Mesenchymal stem cell (in vitro differentiated cells and primary cell): ENCODE measurements around the gene FDPS.
A peak's percentile ranks its signal among the peaks of the same experiment; 100 is the strongest.

Experiments
- DNase-seq: peaks from one replicate; pipeline ENCODE4 v3.0.0-alpha.2; 2013
- H2AFZ ChIP-seq: one replicate; pipeline ENCODE4 v1.6.1; 2013; ENCODE audit warnings: low read depth, mild to moderate bottlenecking, control low read depth, inconsistent platforms, low read length, moderate library complexity
- H2AK5ac ChIP-seq: 2 replicates; pipeline ENCODE4 v1.6.1; 2013; ENCODE audit warnings: low read length, moderate library complexity, mild to moderate bottlenecking, inconsistent platforms; ENCODE audit not compliant: severe bottlenecking
- H2BK120ac ChIP-seq: one replicate; pipeline ENCODE4 v1.6.1; 2013; ENCODE audit warnings: low read depth, mild to moderate bottlenecking, inconsistent platforms, low read length, moderate library complexity
- H2BK12ac ChIP-seq, 2 experiments: one replicate each; pipeline ENCODE4 v1.6.1; 2013; ENCODE audit warnings: inconsistent platforms in 2 of 2, low read length in 2 of 2, mild to moderate bottlenecking in 2 of 2, moderate library complexity in 2 of 2, control low read depth in 1 of 2
- H2BK15ac ChIP-seq: one replicate; pipeline ENCODE4 v1.6.1; 2013; ENCODE audit warnings: mild to moderate bottlenecking, low read depth, inconsistent platforms; ENCODE audit not compliant: poor library complexity, severe bottlenecking
- H2BK5ac ChIP-seq: 2 replicates; pipeline ENCODE4 v1.6.1; 2013; ENCODE audit warnings: low read depth, mild to moderate bottlenecking, low read length, control low read depth, inconsistent platforms; ENCODE audit not compliant: poor library complexity, severe bottlenecking
- H3K14ac ChIP-seq, 2 experiments: one replicate each; pipeline ENCODE4 v1.6.1; 2013; ENCODE audit warnings: inconsistent platforms in 2 of 2, low read length in 2 of 2, control low read depth in 1 of 2, mild to moderate bottlenecking in 1 of 2, moderate library complexity in 1 of 2
- H3K18ac ChIP-seq, 2 experiments: one replicate each; pipeline ENCODE4 v1.6.1; 2013; ENCODE audit warnings: inconsistent platforms in 2 of 2, low read length in 2 of 2, control low read depth in 1 of 2, low read depth in 1 of 2, mild to moderate bottlenecking in 1 of 2
- H3K23ac ChIP-seq, 2 experiments: one replicate each; pipeline ENCODE4 v1.6.1; 2013; ENCODE audit warnings: inconsistent platforms in 2 of 2, low read length in 2 of 2, mild to moderate bottlenecking in 2 of 2, moderate library complexity in 2 of 2, control low read depth in 1 of 2
- H3K27ac ChIP-seq: 2 replicates; pipeline ENCODE4 v1.5.1; 2013; ENCODE audit warnings: mild to moderate bottlenecking, moderate library complexity, low read length, control low read depth, inconsistent platforms; ENCODE audit not compliant: poor library complexity, severe bottlenecking
- H3K27me3 ChIP-seq, 2 experiments: 2 replicates each; pipeline versions ENCODE4 v1.6.1 to v1.7.0; 2013; ENCODE audit warnings: low read length in 2 of 2, mild to moderate bottlenecking in 2 of 2, moderate library complexity in 2 of 2, control low read depth in 1 of 2, inconsistent platforms in 1 of 2; ENCODE audit not compliant: control insufficient read depth in 1 of 2, insufficient read depth in 1 of 2
- H3K36me3 ChIP-seq, 2 experiments: 2 replicates each; pipeline versions ENCODE4 v1.6.1 to v1.7.0; 2013; ENCODE audit warnings: low read length in 2 of 2, control low read depth in 1 of 2, inconsistent platforms in 1 of 2, low read depth in 1 of 2, mild to moderate bottlenecking in 1 of 2; ENCODE audit not compliant: insufficient read depth in 2 of 2, control insufficient read depth in 1 of 2
- H3K4ac ChIP-seq, 2 experiments: one replicate each; pipeline ENCODE4 v1.6.1; 2013; ENCODE audit warnings: inconsistent platforms in 2 of 2, low read length in 2 of 2, mild to moderate bottlenecking in 2 of 2, moderate library complexity in 2 of 2, control low read depth in 1 of 2, low read depth in 1 of 2
- H3K4me1 ChIP-seq: 2 replicates; pipeline ENCODE4 v1.6.1; 2013; ENCODE audit warnings: low read depth, low read length, control low read depth; ENCODE audit not compliant: control insufficient read depth, insufficient read depth
- H3K4me2 ChIP-seq: 2 replicates; pipeline ENCODE4 v1.6.1; 2013; ENCODE audit warnings: low read length, mild to moderate bottlenecking, inconsistent platforms; ENCODE audit not compliant: poor library complexity, severe bottlenecking
- H3K4me3 ChIP-seq, 2 experiments: 2 replicates each; pipeline versions ENCODE4 v1.5.1 to v1.7.0; 2013; ENCODE audit warnings: low read length in 2 of 2, mild to moderate bottlenecking in 2 of 2, control low read depth in 1 of 2, low read depth in 1 of 2; ENCODE audit not compliant: insufficient read depth in 1 of 2
- H3K79me1 ChIP-seq: replicated peaks from 2 replicates; pipeline ENCODE4 v1.6.1; 2013; ENCODE audit warnings: mild to moderate bottlenecking, control low read depth, low read length, inconsistent platforms; ENCODE audit not compliant: poor library complexity, severe bottlenecking
- H3K9ac ChIP-seq: 2 replicates; pipeline ENCODE4 v1.7.0; 2013; ENCODE audit warnings: mild to moderate bottlenecking, low read length, moderate library complexity
- H3K9me3 ChIP-seq: 2 replicates; pipeline ENCODE4 v1.7.0; 2013; ENCODE audit warnings: mild to moderate bottlenecking, low read length; ENCODE audit not compliant: control insufficient read depth
- H4K8ac ChIP-seq: one replicate; pipeline ENCODE4 v1.6.1; 2013; ENCODE audit warnings: inconsistent platforms, mild to moderate bottlenecking, low read length, moderate library complexity
- H4K91ac ChIP-seq: one replicate; pipeline ENCODE4 v1.6.1; 2013; ENCODE audit warnings: mild to moderate bottlenecking, low read length, inconsistent platforms
- WGBS: methylation state at CpG from one replicate; pipeline ENCODE4 v1.1.7; 2013; ENCODE audit warnings: mixed read lengths; 5-methylcytosine and 5-hydroxymethylcytosine counted together

The FDPS gene

DNA sequence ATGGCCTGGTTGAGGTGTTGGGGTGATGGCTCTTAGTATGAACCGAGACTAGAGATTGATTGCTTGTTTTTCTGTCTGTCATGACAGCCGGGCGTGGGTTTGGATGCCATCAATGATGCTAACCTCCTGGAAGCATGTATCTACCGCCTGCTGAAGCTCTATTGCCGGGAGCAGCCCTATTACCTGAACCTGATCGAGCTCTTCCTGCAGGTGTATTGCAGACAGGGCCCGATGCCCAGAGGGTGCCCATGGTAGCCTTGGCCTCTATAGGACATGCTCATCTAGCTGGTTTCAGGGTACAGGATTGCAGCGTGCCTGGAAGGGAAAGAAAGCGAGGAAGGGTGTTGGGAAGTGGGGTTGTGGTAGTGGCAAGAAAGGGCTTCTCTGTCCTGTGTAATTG lies 9.4 kb downstream of the FDPS start:
- H3K27ac ChIP-seq: no peak overlapping the region
- no peak overlapping the region for H2AFZ ChIP-seq
- H3K36me3 ChIP-seq: peaks cover 53 to 56% of the 10 kb centered on the region in 2 experiments
- peaks cover 30% of the 10 kb centered on the region for H3K79me1 ChIP-seq
- no peak overlapping the region for H2AK5ac ChIP-seq
- 98% methylated on average over 9 of the region's 9 CpGs for WGBS
- no peak overlapping the region for H3K9ac ChIP-seq
- no peak for DNase-seq
- H3K9me3 ChIP-seq: no peaks in the 10 kb centered on the region
- H3K23ac ChIP-seq: no peak overlapping the region
- H2BK12ac ChIP-seq: no peak overlapping the region
- no peak overlapping the region for H4K91ac ChIP-seq
- no peak overlapping the region for H3K4me2 ChIP-seq
- H3K14ac ChIP-seq: no peak overlapping the region
- peak overlapping the region; percentile 53 for H4K8ac ChIP-seq
- H3K4me1 ChIP-seq: peaks cover 21% of the 10 kb centered on the region
- no peak overlapping the region for H3K4me3 ChIP-seq
- H2BK5ac ChIP-seq: no peak overlapping the region
- no peaks in the 10 kb centered on the region for H3K27me3 ChIP-seq
- no peak overlapping the region for H2BK120ac ChIP-seq
- no peak overlapping the region for H3K18ac ChIP-seq
- no peak overlapping the region for H3K4ac ChIP-seq
- no peak overlapping the region for H2BK15ac ChIP-seq

DNA sequence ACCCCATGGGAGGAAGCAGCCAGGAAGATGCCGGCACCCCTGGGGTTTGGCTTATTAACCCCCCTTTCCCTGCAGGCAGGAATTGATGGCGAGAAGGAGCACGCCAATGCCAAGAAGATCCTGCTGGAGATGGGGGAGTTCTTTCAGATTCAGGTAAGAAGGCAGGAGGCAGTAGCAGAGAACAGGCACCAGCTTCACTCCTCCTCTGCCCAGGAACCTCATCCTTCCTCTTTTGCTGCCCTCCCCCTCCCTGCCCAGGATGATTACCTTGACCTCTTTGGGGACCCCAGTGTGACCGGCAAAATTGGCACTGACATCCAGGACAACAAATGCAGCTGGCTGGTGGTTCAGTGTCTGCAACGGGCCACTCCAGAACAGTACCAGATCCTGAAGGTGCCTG lies 10.9 kb downstream of the FDPS start:
- Histone ChIP-seq H3K9ac (peak overlapping the region; percentile 94), H3K79me1 (peaks cover 27% of the 10 kb centered on the region), H2AK5ac (no peak overlapping the region), H3K27ac (no peak overlapping the region), H3K4me1 (peaks cover 20% of the 10 kb centered on the region), H3K18ac (no peak overlapping the region), H2BK15ac (no peak overlapping the region), H3K27me3 (no peaks in the 10 kb centered on the region), H3K4ac (no peak overlapping the region), H3K36me3 (peaks cover 42 to 43% of the 10 kb centered on the region in 2 experiments), H3K9me3 (no peaks in the 10 kb centered on the region), H3K4me3 (no peak overlapping the region), H3K14ac (no peak overlapping the region), H4K91ac (no peak overlapping the region), H4K8ac (no peak overlapping the region), H3K4me2 (no peak overlapping the region), H2AFZ (no peak overlapping the region), H2BK120ac (no peak overlapping the region), H3K23ac (peak overlapping the region in 1 of 2 experiments; percentile 2), H2BK5ac (no peak overlapping the region), H2BK12ac (no peak overlapping the region)
- WGBS: 95% methylated on average over 5 of the region's 5 CpGs
- DNase-seq: no peak

DNA sequence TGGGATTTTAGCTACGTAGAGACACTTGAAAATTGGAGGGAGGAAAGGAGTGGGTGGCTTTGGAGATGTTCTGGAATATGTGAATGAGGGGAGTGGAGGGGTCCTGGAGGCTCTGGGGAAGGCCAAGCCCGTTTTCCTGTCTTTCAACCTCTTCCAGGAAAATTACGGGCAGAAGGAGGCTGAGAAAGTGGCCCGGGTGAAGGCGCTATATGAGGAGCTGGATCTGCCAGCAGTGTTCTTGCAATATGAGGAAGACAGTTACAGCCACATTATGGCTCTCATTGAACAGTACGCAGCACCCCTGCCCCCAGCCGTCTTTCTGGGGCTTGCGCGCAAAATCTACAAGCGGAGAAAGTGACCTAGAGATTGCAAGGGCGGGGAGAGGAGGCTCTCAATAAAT lies 11.6 kb downstream of the FDPS start:
- Histone ChIP-seq H2BK120ac (no peak overlapping the region), H3K27me3 (no peaks in the 10 kb centered on the region), H2BK5ac (no peak overlapping the region), H2AK5ac (no peak overlapping the region), H3K9ac (peak overlapping the region; percentile 94), H4K8ac (no peak overlapping the region), H4K91ac (no peak overlapping the region), H3K79me1 (peaks cover 25% of the 10 kb centered on the region), H2BK12ac (no peak overlapping the region), H2AFZ (no peak overlapping the region), H3K4me1 (peaks cover 21% of the 10 kb centered on the region), H3K14ac (no peak overlapping the region), H3K36me3 (peaks cover 36 to 38% of the 10 kb centered on the region in 2 experiments), H3K4ac (no peak overlapping the region), H3K18ac (peak overlapping the region in 1 of 2 experiments; percentile 5), H3K9me3 (no peaks in the 10 kb centered on the region), H3K4me3 (peak overlapping the region in 1 of 2 experiments; percentile 97), H2BK15ac (no peak overlapping the region), H3K23ac (peak overlapping the region in 1 of 2 experiments; percentile 36), H3K27ac (no peak overlapping the region), H3K4me2 (peak overlapping the region; percentile 44)
- 88% methylated on average over 11 of the region's 11 CpGs for WGBS
- no peak for DNase-seq

DNA sequence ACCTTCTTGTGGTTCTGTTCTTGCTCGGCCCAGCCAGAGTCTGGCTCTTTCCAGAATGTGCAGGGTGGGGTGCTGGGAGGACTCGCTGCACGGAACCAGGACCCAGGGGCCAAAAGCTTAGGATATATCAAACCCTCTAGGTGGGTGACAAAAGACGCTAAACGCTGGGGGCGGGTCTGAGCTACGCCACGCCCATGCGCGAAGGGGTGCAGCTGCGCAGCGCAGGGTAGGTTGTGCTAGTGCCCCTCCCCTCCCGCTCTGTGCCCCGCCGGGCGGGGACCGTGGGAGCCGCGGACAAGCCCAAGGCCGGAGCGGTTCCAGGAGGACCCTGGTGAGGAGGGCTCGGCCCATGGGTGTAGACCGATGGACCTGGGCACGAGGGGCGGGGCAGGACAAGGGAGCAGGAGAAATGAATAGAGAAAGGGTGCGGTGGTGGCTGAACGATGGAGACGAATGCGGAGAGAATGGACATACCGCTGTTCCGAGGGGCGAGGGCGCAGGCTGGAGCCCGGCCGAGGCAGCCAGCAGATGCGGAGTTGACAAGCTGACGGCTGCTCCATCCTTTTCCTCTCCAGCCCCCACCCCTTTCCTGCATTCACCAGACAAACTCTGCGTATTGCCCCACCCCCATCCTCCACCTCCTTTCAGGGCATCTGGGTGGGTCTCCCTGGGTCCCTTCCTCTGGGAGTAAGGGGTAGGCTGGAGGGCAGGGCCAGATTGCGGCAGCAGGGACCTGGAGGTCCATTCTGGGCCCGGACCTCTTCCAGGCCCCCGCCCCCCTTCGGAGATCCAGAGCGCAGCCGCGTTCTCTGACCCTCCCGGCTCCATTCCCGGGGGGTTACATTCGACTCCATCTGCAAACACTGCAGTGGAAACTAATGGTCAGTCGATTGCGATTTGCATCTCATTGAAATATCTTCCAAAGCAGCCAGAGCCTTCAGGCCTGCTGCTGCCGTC lies 12.3 kb downstream of the FDPS start, which contains the start of gene RUSC1:
Gene RUSC1 (plus strand): TSS at position 234 of the 957 bp plus-strand sequence. CDS start 880 bp downstream, outside the sequence.
- 45% methylated on average over 34 of the region's 51 CpGs for WGBS
- H3K36me3 ChIP-seq: peaks cover 39 to 40% of the 10 kb centered on the region in 2 experiments
- H3K4ac ChIP-seq: peak within 1 kb of the TSS in 1 of 2 experiments; percentile 17

More for the DNA sequence above, 12.3 kb downstream of the FDPS start, which contains the start of gene RUSC1:
- H2BK12ac ChIP-seq: peak within 1 kb of the TSS in 1 of 2 experiments; percentile 64
- H4K8ac ChIP-seq: peak within 1 kb of the TSS; percentile 16
- no peak within 1 kb of the TSS for H2AK5ac ChIP-seq
- no peak within 1 kb of the TSS for H2BK120ac ChIP-seq
- peak within 1 kb of the TSS in 1 of 2 experiments; percentile 75 for H3K14ac ChIP-seq
- no peak within 1 kb of the TSS for H2BK5ac ChIP-seq
- H2AFZ ChIP-seq: no peak within 1 kb of the TSS
- peak within 1 kb of the TSS; percentile 44 for H3K4me2 ChIP-seq
- no peak within 1 kb of the TSS for H3K27ac ChIP-seq
- no peak within 1 kb of the TSS for H2BK15ac ChIP-seq
- H3K79me1 ChIP-seq: peaks cover 25% of the 10 kb centered on the region
- H3K23ac ChIP-seq: peak within 1 kb of the TSS in 1 of 2 experiments; percentile 78
- peaks cover 27% of the 10 kb centered on the region for H3K4me1 ChIP-seq
- peak within 1 kb of the TSS; percentile 94 for H3K9ac ChIP-seq
- H3K4me3 ChIP-seq: peak within 1 kb of the TSS; percentile 39 to 97
- no peaks in the 10 kb centered on the region for H3K9me3 ChIP-seq
- H3K27me3 ChIP-seq: no peaks in the 10 kb centered on the region
- peak within 1 kb of the TSS; percentile 57 for H4K91ac ChIP-seq
- peak within 1 kb of the TSS; percentile 24 to 79 for H3K18ac ChIP-seq
- peak; percentile 51 for DNase-seq
